HG02840 (cell line): ENCODE results near the gene PCLAF.
"Not testable (repeated sequence)": the region's sequence is repeated elsewhere in the genome, so short reads cannot be mapped to it uniquely, and the experiment has no call there.

Experiments used
- ATAC-seq: cut with Tn5 transposase; IDR thresholded peaks from one replicate; pipeline ENCODE4 v1.9.1; 2021; ENCODE audit warnings: mild to moderate bottlenecking, moderate library complexity, moderate number of reproducible peaks; ENCODE audit not compliant: unreplicated experiment, low FRiP score

The PCLAF gene

DNA sequence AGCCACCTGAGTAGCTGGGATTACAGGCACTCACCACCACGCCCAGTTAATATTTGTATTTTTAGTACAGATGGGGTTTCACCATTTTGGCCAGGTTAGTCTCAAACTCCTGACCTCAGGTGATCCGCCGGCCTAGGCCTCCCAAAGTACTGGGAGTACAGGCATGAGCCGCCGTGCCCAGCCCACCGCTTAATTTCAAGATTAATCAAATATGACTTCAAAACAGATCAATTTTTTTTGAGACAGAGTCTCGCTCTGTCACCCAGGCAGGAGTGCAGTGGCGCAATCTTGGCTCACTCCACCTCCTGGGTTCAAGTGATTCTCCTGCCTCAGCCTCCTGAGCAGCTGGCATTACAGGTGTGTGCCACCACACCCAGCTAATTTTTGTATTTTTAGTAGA lies 9.9 kb downstream of the PCLAF start:
- ATAC-seq: not testable (repeated sequence)

DNA sequence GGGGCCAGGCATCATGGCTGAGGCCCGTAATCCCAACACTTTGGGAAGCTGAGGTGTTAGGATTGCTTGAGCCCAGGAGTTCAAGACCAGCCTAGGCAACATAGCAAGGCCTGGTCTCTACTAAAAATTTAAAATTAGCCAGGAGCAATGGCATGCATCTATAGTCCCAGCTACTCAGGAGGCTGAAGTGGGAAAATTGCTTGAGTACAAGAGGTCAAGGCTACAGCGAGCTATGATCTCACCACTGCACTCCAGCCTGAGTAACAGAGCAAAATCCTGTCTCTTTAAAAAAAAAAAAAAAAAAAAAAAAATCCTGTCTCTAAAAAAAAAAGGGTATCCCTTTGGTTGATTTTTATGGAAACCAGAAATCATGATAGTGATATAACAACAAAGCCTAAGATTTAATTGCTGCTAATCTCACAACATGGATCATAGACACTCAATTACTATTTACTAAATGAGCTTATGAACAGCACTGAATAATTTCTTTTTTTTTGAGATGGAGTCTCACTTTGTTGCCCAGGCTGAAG lies 12.1 kb downstream of the PCLAF start:
- no peak for ATAC-seq

DNA sequence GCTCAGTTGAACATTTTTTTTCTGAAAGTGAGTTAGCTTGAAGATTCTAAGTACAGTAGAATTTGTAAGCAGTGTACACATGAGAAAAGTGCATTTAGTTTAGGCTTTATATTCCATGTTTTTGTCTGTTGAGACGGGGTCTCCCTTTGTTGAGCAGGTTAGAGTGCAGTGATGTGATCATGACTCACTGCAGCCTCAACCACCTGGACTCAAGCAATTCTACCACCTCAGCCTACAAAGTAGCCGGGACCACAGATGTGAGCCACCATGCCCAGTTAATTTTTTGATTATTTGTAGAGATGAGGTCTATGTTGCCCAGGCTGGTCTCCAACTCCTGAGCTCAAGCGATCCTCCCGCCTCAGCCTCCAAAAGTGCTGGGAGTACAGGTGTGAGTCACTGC lies 20.0 kb downstream of the PCLAF start:
- no peak for ATAC-seq

DNA sequence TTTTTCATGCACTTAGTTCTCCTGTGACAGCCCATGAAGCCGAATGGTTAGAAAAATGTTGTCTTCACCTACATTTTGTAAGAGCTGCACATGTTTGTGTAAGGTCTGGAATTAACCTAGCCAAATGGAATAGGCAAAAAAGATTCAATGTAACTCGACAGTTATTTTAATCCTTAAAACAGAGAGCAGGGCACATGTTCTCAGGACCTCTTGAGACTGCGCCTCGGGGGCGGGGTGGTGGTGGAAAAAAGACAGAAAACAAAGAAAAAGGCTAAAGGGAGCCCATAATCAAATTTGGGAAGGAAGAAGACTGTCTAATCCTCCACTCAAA lies 24.6 kb downstream of the PCLAF start:
- no peak for ATAC-seq

DNA sequence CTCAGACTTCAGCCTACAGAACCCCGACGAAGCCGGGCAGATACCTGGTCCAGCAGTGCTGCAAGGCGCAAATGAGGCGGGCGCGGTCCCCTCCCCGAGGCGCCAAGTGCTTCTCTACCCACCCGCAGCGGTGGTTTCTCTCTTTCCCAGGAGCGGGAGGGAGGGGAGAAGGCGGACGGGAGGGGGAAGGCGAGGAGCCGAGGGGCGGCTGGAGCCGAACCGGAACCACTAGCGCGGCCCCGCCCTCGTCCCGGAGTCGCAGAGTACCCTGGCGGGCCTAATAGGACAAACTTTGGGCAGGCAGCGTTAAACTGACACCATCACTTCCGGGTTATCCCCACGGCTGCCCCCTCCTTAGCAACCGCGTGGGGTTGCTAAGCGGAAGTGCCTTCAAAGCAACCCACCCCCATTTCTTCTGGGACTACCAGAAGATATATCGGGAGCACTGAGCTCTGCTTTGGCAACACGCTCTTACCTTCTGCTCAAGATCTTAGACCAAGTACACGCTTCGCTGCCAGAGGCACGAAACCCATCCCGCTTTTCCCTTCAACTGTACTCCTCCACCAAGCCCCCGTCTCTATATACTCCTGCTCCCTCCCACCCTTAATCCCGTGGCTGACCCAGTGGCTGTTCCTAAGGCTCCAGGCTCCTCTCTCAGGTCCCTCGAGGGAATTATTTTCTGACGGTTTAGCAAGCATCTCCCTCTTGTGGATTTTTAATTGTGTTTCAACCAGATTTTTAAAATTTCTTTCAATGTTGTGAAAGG lies 25.1 kb downstream of the PCLAF start, which contains the start of gene CSNK1G1:
Gene CSNK1G1, minus strand, starts transcription at position 230 of the 766 bp plus-strand sequence. CDS start 55,674 bp downstream, outside the sequence.
- ATAC-seq: peak; percentile 94

DNA sequence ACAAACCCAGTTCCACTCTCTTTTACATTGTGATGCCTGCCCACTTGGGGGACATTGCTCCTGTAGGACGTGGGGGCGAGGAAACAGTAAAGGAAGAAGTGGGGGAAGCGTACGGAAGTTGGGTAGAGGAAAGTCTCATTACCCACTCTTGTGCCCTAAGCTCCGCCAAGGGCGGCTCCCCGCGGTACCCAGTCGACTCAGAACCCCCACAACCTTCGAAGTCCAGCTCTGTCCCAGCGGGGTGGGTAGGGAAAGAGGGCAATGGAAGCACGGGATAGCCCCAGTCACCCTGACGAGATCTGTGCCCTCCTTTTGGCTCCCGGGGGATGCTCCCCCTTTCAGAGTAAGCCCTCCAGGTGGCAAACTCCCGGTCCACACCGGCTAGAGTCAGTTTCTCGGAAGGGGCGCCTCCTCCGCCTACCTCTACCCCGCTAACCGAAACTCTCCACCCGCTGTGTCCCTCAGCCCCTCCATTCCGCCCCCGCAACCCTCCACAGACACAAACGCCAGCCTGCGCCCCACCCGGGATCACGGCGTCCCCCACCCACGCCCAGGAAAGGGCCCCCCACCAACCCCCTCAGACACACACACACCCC lies 25.8 kb downstream of the PCLAF start:
- ATAC-seq: peak; percentile 8

DNA sequence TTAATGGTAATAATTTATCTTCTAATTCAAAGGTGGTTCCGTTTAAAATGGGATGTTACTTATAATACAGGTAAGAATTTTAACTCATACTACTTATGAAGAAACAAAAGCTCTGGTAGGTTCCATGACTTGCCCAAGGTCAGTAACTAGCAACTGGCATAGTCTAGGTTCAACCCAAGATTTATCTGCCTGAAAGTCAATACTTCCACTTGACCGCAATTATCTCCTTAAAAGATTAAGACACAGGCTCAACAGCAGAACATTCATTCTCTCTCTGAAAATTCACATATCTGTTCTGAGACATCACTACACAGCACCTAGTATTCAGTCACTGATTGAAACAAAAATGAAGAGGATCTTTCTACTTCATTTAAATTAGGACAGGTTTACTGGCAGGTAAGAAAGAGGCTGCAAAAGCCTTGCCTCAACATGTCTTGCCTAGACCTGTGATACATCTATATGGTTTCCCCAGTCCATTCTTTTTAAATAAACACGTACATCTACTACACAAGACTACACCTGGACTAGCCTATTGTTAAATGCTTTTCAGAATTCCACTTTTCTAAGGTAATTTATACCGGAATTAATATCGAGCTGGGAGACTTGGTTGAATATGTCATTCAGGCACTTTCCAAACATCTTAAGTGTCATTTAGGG lies 26.4 kb downstream of the PCLAF start:
- no peak for ATAC-seq

DNA sequence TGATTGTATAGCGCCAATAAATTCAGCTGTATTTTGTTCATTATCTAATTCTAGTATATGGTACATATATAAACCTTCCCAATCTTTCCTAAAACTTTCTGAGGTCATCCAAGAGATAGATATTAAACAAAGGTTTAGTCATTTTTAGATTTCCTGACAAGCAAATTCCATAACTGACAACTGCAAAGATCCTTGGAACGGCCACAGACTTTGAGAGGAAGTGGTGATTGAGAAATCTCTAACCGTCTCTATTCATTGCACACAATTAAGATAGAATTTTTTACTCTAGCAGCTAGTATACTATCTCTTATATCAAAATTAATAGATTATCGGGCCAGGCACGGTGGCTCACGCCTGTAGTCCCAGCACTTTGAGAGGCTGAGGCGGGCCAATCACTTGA lies 30.0 kb downstream of the PCLAF start:
- ATAC-seq: no peak

DNA sequence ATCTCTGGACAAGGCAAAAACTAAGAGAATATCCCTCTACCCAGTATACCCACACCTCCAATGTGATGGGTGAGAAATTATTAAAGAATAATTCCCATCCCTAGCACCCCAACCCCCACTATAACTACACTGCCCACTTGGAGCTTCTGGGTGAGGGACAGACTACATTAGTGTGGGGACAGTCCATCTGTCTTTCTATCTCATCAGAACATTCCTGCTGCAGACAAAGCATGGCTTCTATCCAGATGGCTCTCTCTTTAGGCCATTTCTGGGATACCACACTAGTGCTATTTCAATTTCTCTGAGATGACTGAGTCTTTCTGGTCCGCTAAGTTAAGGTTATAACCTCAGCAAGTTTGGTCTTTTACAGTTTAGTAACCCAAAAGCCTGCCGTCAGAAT lies 31.9 kb downstream of the PCLAF start:
- no peak for ATAC-seq

DNA sequence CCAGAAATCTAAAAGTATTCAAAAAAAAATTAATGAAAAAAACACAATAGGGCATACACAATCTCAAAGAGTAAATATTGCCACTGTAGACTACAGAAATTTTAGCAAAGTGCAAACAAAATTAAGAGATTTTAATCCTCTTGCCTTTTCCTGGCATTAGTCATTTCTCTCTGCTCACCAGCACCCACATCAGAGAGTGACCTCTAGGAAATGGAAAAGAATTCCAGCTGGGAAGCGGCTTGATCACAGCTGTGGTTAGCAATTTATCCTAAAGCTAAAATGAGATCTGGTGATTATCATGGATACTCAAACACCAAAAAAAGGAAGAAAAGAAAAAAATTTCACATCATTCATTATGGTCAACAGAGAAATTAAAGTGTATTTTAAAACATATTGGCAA lies 32.8 kb downstream of the PCLAF start:
- no peak for ATAC-seq

DNA sequence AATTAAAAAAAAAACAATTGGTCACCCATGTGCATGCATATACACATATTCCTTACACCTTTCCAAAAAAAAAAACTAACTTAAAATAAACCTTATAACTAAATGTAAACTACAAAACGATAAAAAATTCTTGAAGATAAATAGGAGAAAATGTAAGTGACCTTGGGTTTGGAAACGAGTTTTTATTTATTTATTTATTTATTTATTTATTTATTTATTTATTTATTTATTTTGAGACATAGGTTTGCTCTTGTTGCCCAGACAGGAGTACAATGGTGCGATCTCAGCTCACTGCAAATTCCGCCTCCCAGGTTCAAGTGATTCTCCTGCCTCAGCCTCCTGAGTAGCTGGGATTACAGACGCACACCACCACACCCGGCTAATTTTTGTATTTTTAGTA lies 35.0 kb downstream of the PCLAF start:
- not testable (repeated sequence) for ATAC-seq

DNA sequence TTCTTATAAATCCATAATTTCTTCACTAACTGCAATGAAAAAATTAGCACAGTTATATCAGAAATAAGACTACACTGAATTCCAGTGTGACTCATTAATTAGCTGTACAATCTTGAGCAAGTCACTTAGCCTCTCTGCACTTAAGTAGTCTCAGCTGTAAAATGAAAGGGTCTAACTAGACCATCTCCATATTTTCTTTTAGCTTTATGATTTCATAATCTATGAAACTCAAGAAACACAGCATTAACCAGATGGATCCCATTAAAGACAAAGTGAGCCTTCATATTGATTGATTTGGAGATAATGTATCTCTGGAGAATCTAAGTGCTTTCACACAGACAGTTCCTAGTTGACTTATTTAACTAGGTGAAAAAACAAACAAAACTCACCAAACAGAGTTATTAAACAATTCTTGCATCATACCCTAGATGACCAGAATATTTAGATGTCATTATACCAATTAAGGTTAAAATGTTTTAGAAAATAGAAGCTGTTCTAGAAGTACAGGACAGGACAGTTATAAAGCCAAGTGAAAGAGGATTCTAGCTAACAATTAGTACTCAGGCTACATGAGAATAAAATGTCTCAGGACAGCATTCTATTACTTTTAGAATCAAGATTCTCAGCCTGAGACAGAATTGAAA lies 36.5 kb downstream of the PCLAF start:
- no peak for ATAC-seq

DNA sequence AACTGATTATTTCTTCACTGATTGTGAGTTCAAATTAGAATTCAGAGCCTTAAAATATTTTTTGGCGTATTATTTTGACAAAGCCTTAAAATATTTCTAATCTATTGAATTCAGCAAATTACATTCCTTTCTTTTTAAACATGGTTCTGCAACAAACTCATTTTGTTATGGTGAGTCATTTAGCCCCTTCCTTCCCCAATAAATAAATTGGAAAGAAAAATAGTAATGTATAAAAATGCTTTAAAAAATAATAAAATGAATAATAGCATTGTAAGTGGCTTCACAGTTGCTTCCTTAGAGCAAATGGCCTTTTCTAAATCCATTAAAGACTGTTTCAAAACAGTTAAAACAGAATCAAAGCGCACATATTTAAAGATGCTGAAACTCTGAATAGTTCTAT lies 37.4 kb downstream of the PCLAF start:
- no peak for ATAC-seq

DNA sequence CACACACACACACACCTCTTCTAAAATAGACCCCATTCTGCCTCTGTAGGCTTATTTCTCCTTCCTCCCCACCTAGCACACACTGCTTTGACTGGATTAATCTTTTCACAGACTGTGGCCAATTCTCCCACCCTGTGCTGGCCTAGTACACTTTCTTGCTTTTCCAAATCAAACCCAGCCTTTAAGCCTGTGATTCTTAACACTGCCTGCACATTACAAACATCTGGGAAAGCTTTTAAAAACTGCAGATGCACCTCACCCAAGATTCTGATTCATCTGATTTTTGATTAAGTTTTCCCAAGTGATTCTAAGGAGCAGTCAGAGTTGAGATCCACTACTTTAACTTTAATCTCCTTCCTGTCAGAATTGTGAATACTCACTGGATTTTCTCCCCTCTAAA lies 38.0 kb downstream of the PCLAF start:
- ATAC-seq: no peak

DNA sequence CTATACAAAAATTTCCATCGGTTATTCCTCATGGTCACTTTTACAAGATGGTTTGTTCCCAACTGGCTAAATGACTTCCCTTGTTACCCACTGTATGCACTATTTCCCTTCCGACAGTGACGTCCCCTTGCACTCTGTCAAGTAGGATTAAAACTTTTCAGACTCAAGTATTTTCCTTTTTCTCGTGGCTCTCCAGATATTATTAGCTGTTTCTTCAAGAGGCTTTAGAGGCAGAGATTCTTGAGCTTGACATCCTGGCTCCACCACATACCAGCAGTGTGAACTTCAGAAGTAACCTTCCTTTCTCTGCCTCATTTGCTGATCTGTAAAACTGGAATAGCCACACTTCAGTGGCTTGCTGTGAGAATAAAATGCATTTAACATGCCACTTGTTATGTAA lies 39.3 kb downstream of the PCLAF start:
- ATAC-seq: no peak

DNA sequence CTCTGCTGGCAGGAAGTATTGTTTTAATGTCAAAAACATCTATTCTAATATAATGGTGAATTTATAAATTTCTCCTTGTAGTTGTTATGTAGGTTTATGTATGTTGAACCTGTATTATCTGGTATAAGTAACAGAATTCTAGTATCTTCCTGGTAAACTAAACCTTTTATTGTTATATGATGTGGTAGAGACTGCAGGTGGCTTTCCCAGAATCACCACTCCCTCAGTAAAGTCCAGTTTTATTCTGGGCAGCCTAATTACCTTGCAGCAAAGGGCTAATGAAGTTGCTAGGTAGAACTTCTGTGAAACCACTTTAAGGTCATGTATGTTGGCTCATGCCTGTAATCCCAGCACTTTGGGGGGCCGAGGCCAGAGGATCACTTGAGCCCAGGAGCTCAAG lies 40.9 kb downstream of the PCLAF start:
- ATAC-seq: no peak

DNA sequence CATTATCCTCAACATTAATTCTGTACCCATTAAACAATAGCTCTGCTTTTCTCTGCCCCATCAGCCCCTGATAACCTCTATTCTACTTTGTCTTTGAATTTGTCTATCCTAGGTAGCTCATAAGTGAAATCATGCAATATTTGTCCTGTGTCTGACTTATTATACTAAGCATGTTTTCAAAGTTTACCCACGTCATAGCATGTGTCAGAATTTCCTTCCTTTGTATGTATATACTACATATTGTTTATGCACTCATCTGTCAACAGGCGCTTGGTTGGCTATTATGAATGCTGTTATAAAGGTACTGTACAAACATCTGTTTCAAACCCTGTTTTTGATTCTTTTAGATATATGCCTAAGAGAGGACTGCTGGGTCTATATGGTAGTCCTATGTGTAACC lies 43.5 kb downstream of the PCLAF start:
- no peak for ATAC-seq

DNA sequence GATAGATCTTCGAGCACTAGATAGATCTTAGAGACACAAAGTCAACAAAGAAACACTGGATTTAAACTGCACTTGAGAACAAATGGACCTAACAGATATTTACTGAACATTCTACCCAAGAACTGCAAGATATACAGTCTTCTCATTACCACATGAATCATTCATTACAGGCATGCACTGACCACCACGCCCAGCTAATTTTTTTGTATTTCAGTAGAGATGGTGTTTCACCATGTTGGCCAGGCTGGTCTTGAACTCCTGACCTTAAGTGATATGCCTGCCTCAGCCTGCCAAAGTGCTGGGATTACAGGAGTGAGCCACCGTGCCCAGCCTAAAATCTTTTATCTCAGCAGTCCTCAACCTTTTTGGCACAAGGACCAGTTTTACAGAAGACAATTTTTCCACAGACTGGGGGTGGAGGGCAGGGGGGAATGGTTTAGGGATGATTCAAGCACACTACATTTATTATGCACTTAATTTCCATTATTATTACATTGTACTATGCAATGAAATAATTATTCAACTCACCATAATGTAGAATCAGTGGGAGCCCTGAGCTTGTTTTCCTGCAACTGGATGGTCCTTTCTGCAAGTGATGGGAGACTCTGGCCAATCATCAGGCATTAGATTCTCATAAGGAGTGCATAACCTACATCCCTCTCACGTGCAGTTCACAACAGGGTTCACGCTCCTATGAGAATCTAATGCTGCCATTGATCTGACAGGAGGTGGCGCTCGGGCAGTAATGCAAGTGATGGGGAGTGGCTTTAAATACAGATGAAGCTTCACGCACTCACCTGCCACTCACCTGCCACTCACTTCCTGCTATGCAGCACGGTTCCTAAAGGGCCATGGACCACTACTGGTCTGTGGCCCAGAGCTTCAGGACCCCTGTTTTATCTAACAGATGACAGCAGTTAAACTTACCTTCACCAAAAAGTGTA lies 47.0 kb downstream of the PCLAF start:
- no peak for ATAC-seq

DNA sequence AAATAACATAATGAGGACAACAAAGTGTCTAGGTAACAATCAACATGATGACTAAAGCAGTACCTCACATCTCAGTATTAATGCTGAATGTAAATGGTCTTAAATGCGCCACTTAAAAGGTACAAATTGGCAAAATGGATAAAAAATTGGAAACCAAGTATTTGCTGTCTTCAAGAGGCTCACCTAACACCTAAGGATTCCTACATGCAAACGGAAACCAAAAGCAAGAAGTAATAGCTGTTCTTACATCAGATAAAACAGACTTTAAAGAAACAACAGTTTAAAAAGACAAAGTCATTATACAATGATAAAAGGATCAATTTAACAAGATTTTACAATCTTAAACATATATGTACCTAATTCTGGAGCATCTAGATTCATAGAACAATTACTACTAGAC lies 47.7 kb downstream of the PCLAF start:
- no peak for ATAC-seq

DNA sequence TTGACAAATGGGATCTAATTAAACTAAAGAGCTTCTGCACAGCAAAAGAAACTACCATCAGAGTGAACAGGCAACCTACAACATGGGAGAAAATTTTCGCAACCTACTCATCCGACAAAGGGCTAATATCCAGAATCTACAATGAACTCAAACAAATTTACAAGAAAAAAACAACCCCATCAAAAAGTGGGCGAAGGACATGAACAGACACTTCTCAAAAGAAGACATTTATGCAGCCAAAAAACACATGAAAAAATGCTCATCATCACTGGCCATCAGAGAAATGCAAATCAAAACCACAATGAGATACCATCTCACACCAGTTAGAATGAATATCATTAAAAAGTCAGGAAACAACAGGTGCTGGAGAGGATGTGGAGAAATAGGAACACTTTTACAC lies 49.6 kb downstream of the PCLAF start:
- ATAC-seq: not testable (repeated sequence)
